ENCODE data around the gene KRT32. TPM values are rescaled to one million over a fixed set of nuclear protein-coding genes. Genes with fewer than 3 reads are reported as not detected.

Gene KRT32
- total and polyA plus RNA-seq, 2 donors (not counting 1 experiment from before 2014, with no cell fraction given), result not detected

DNA sequence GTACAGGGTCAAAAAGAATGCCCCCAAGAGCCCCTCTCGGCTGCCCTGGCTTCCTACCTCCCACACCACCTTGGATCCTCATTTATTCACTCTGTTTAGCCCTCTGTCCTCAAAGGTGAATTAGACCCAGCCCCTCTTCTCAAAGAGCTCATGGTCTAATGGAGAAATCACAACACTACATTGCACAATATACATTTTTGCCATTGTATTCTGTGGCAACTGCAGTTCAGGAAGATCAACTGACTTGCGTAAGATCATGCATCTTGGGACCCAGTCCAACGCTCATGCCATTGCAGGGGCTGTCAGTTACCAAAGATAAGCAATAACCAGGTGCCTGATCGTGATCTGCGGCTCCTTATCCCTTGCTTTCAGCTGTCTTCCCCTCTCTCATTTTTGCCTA is 27.8 kb downstream of the KRT32 start:
- Histone ChIP-seq H3K9ac (ENCODE audit: low read length) (no peak overlapping the region), H3K4me3 (ENCODE audit: control extremely low read depth in 1 of 5, extremely low read depth in 1 of 5, insufficient read depth in 1 of 5, low read depth in 2 of 5, low read length in 4 of 5) (no peak overlapping the region), H3K27ac (ENCODE audit: low read length in 2 of 2) (no peak overlapping the region), H2AFZ (ENCODE audit: insufficient read depth, low read depth, low read length, poor library complexity, severe bottlenecking) (no peak overlapping the region), H3K27me3 (replicated peaks in 1 of 4; ENCODE audit: control extremely low read depth in 1 of 4, control insufficient read depth in 3 of 4, insufficient read depth in 4 of 4, low read length in 3 of 4) (no peaks in the 10 kb centered on the region), H3K79me2 (ENCODE audit: control insufficient read depth, insufficient read depth, low read length) (no peaks in the 10 kb centered on the region), H4K20me1 (ENCODE audit: control insufficient read depth, insufficient read depth, low read length, poor library complexity, severe bottlenecking) (no peaks in the 10 kb centered on the region), H3K9me3 (ENCODE audit: control extremely low read depth in 1 of 3, control insufficient read depth in 2 of 3, insufficient read depth in 1 of 3, low read length in 2 of 3) (peaks cover 0 to 4% (median 0%) of the 10 kb centered on the region in 3 donors), H3K4me1 (ENCODE audit: control insufficient read depth in 2 of 2, insufficient read depth in 2 of 2, low read length in 2 of 2) (no peaks in the 10 kb centered on the region), H3K36me3 (replicated peaks in 1 of 2; ENCODE audit: control extremely low read depth in 1 of 2, control insufficient read depth in 1 of 2, extremely low read depth in 1 of 2, insufficient read depth in 2 of 2, low read length in 1 of 2) (no peaks in the 10 kb centered on the region), H3K4me2 (replicated peaks; ENCODE audit: low read depth, low read length, poor library complexity, severe bottlenecking) (no peak overlapping the region)
- Mint-ChIP-seq H3K4me1 (no peaks in the 10 kb centered on the region), H3K4me3 (no peak overlapping the region), H3K27me3 (peaks cover 36% of the 10 kb centered on the region), H3K9me3 (ENCODE audit: insufficient read depth) (no peaks in the 10 kb centered on the region), H3K27ac (no peak overlapping the region)
- TF ChIP-seq EZH2 (IDR thresholded peaks at IDR 0.05; ENCODE audit: borderline replicate concordance, insufficient read depth, low read depth, low read length, poor library complexity, severe bottlenecking), result no peak
- TF ChIP-seq, protein P1, sequence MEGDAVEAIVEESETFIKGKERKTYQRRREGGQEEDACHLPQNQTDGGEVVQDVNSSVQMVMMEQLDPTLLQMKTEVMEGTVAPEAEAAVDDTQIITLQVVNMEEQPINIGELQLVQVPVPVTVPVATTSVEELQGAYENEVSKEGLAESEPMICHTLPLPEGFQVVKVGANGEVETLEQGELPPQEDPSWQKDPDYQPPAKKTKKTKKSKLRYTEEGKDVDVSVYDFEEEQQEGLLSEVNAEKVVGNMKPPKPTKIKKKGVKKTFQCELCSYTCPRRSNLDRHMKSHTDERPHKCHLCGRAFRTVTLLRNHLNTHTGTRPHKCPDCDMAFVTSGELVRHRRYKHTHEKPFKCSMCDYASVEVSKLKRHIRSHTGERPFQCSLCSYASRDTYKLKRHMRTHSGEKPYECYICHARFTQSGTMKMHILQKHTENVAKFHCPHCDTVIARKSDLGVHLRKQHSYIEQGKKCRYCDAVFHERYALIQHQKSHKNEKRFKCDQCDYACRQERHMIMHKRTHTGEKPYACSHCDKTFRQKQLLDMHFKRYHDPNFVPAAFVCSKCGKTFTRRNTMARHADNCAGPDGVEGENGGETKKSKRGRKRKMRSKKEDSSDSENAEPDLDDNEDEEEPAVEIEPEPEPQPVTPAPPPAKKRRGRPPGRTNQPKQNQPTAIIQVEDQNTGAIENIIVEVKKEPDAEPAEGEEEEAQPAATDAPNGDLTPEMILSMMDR (IDR thresholded peaks at IDR 0.05), result no peak
- ATAC-seq (ENCODE audit: low read depth) (no peak), DNase-seq (no peak)
- intact Hi-C loops (cut with micrococcal nuclease), result no loop called here
- ChIA-PET POLR2A (no interaction called here), CTCF (no interaction called here)
- 91% methylated on average over 4 of the region's 5 CpGs for WGBS (ENCODE audit: insufficient coverage)

DNA sequence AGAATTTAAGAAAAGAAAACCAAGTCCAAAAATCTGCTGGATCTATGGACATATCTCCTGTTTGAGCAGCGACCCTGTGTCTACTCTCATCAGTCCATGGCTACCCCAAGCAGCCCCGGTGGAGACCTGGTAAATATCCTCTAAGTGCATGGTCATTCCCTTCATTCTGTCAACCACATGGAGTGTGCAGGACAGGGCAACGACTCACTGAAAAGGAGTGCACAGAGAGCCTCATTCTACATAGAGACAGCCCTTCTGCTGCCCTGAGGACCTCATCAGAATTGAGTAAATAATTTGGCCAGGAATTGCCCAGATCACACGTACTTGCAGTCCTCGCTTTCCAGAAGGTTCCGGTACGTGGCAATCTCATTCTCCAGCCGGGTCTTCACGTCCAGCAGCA is 29.4 kb downstream of the KRT32 start:
- Mint-ChIP-seq H3K27ac (no peak overlapping the region), H3K9me3 (ENCODE audit: insufficient read depth) (no peaks in the 10 kb centered on the region), H3K4me1 (no peaks in the 10 kb centered on the region), H3K4me3 (no peak overlapping the region), H3K27me3 (peaks cover 34% of the 10 kb centered on the region)
- Histone ChIP-seq H2AFZ (ENCODE audit: insufficient read depth, low read depth, low read length, poor library complexity, severe bottlenecking) (no peak overlapping the region), H3K9me3 (ENCODE audit: control extremely low read depth in 1 of 3, control insufficient read depth in 2 of 3, insufficient read depth in 1 of 3, low read length in 2 of 3) (peaks cover 0 to 4% (median 0%) of the 10 kb centered on the region in 3 donors), H3K9ac (ENCODE audit: low read length) (no peak overlapping the region), H3K4me1 (ENCODE audit: control insufficient read depth in 2 of 2, insufficient read depth in 2 of 2, low read length in 2 of 2) (no peaks in the 10 kb centered on the region), H3K4me3 (ENCODE audit: control extremely low read depth in 1 of 5, extremely low read depth in 1 of 5, insufficient read depth in 1 of 5, low read depth in 2 of 5, low read length in 4 of 5) (no peak overlapping the region), H3K36me3 (replicated peaks in 1 of 2; ENCODE audit: control extremely low read depth in 1 of 2, control insufficient read depth in 1 of 2, extremely low read depth in 1 of 2, insufficient read depth in 2 of 2, low read length in 1 of 2) (no peaks in the 10 kb centered on the region), H4K20me1 (ENCODE audit: control insufficient read depth, insufficient read depth, low read length, poor library complexity, severe bottlenecking) (no peaks in the 10 kb centered on the region), H3K79me2 (ENCODE audit: control insufficient read depth, insufficient read depth, low read length) (no peaks in the 10 kb centered on the region), H3K27me3 (replicated peaks in 1 of 4; ENCODE audit: control extremely low read depth in 1 of 4, control insufficient read depth in 3 of 4, insufficient read depth in 4 of 4, low read length in 3 of 4) (no peaks in the 10 kb centered on the region), H3K27ac (ENCODE audit: low read length in 2 of 2) (no peak overlapping the region), H3K4me2 (replicated peaks; ENCODE audit: low read depth, low read length, poor library complexity, severe bottlenecking) (no peak overlapping the region)
- 83% methylated on average over 9 of the region's 9 CpGs for WGBS (ENCODE audit: insufficient coverage)
- intact Hi-C loops (cut with micrococcal nuclease), result no loop called here
- CTCF ChIA-PET, result no interaction called here
- no peak for ATAC-seq (ENCODE audit: low read depth)
- TF ChIP-seq, protein P1 (IDR thresholded peaks at IDR 0.05), result no peak
- no peak for TF ChIP-seq EZH2 (IDR thresholded peaks at IDR 0.05; ENCODE audit: borderline replicate concordance, insufficient read depth, low read depth, low read length, poor library complexity, severe bottlenecking)
- DNase-seq, result no peak
- POLR2A ChIA-PET, result no interaction called here

Measured in B cell (primary cell).